Measurements from ENCODE around the gene C11orf91. TPM values are rescaled to one million over a fixed set of nuclear protein-coding genes. Genes with fewer than 3 reads are reported as not detected.

Gene C11orf91
- total and polyA plus RNA-seq, 2 of the 8 experiments (the other 6 are each of a cell fraction or from before 2014, with no cell fraction given), result not detected

- no peak for DNase-seq (ENCODE audit: low read depth in 1 of 2, low spot score in 2 of 2)
Measured at GRCh38 chr11:33731723-33732531, 31.3 kb upstream of the C11orf91 start.

More at GRCh38 chr11:33731723-33732531, 31.3 kb upstream of the C11orf91 start:
- no peak overlapping the region for H3K23ac ChIP-seq (ENCODE audit: insufficient read length)
- H2BK12ac ChIP-seq (ENCODE audit: low read depth, low read length), result no peak overlapping the region
- H4K91ac ChIP-seq (replicated peaks; ENCODE audit: insufficient read length, low read length), result no peak overlapping the region
- H4K20me1 ChIP-seq (replicated peaks in 1 of 2; ENCODE audit: control insufficient read depth in 1 of 2, insufficient read depth in 2 of 2, low read length in 2 of 2), result peaks cover 3 to 12% of the 10 kb centered on the region in 2 experiments
- H2BK120ac ChIP-seq (replicated peaks; ENCODE audit: low read depth, low read length), result no peak overlapping the region
- H4K8ac ChIP-seq (ENCODE audit: extremely low read depth, insufficient read depth, low read length), result no peak overlapping the region
- H3K36me3 ChIP-seq (ENCODE audit: control insufficient read depth in 2 of 4, insufficient read depth in 4 of 4, low read length in 3 of 4), result no peaks in the 10 kb centered on the region; a peak in 1 of 8 replicates
- H3K4me1 ChIP-seq (replicated peaks in 1 of 4; ENCODE audit: control insufficient read depth in 3 of 4, insufficient read depth in 4 of 4, low read length in 3 of 4), result peaks cover 3 to 8% (median 5%) of the 10 kb centered on the region in 4 experiments; a peak in 5 of 7 replicates
- no peak overlapping the region for H2AFZ ChIP-seq (ENCODE audit: low read length)
- H3K56ac ChIP-seq (replicated peaks; ENCODE audit: insufficient read length, low read depth, low read length), result no peak overlapping the region
- no peak overlapping the region for H3K4me3 ChIP-seq (ENCODE audit: extremely low read depth in 1 of 4, insufficient read depth in 2 of 4, low read depth in 3 of 4, low read length in 4 of 4)
- H3K79me2 ChIP-seq (ENCODE audit: control insufficient read depth in 1 of 2, insufficient read depth in 2 of 2, low read length in 2 of 2), result peaks cover 2 to 41% of the 10 kb centered on the region in 2 experiments; a peak in 3 of 4 replicates
- H3K79me1 ChIP-seq (ENCODE audit: low read depth, low read length), result no peaks in the 10 kb centered on the region
- CTCF ChIA-PET (ENCODE audit: partially characterized antibody), result no interaction called here
- H3K4me2 ChIP-seq (ENCODE audit: insufficient read depth in 1 of 2, low read depth in 2 of 2, low read length in 2 of 2), result no peak overlapping the region
- no peak overlapping the region for H2AK5ac ChIP-seq (ENCODE audit: low read depth, low read length)
- FAIRE-seq, result no peak
- H2BK15ac ChIP-seq (ENCODE audit: low read length), result no peak overlapping the region
- no peak overlapping the region for H3K27ac ChIP-seq (ENCODE audit: low read depth, low read length)
- POLR2A ChIA-PET (ENCODE audit: partially characterized antibody), result no interaction called here
- H3K23me2 ChIP-seq (ENCODE audit: low read depth, low read length), result peaks cover 6% of the 10 kb centered on the region
- H2BK20ac ChIP-seq (ENCODE audit: low read length), result no peak overlapping the region
- no peak overlapping the region for H3K14ac ChIP-seq (ENCODE audit: insufficient read length)
- H3K4ac ChIP-seq (replicated peaks; ENCODE audit: insufficient read length, low read depth, low read length), result no peak overlapping the region
- 84% methylated on average over 9 of the region's 9 CpGs; no CpG with 5 or more reads in 1 of the 2 experiments for WGBS, 2 experiments (ENCODE audit: extremely low coverage in 1 of 2, insufficient coverage in 1 of 2, insufficient read length in 1 of 2, insufficient replicate concordance in 2 of 2, low coverage in 1 of 2, low lambda C conversion rate in 2 of 2, missing lambda C conversion rate in 1 of 2)
- no peaks in the 10 kb centered on the region for H3K9me3 ChIP-seq (ENCODE audit: insufficient read depth in 2 of 2, low read depth in 1 of 2, low read length in 1 of 2)
- peaks cover 0 to 6% (median 4%) of the 10 kb centered on the region in 4 experiments; a peak in 3 of 7 replicates for H3K27me3 ChIP-seq (replicated peaks in 1 of 4; ENCODE audit: control insufficient read depth in 3 of 4, extremely low read depth in 1 of 4, insufficient read depth in 3 of 4, low read length in 3 of 4)
- TF ChIP-seq JUND (IDR thresholded peaks at IDR 0.05; ENCODE audit: low read length) (no peak), SP4 (IDR thresholded peaks at IDR 0.05; ENCODE audit: low read length) (no peak), NRF1 (IDR thresholded peaks at IDR 0.05; ENCODE audit: low read depth, low read length) (no peak), GABPA (IDR thresholded peaks at IDR 0.05; ENCODE audit: borderline replicate concordance, insufficient read depth, low read length) (no peak), TAF1 (IDR thresholded peaks at IDR 0.05; ENCODE audit: low read depth, low read length) (no peak), HDAC6 (IDR thresholded peaks at IDR 0.05; ENCODE audit: low read depth, low read length) (no peak), KDM4A (IDR thresholded peaks at IDR 0.05; ENCODE audit: low read depth, low read length, severe bottlenecking) (no peak), RAD21 (IDR thresholded peaks at IDR 0.05 in 1 of 2, conservative IDR thresholded peaks at IDR 0.05 in 1 of 2; ENCODE audit: low read depth in 2 of 2, low read length in 2 of 2) (no peak), HDAC2 (IDR thresholded peaks at IDR 0.05; ENCODE audit: borderline replicate concordance in 1 of 2, low read depth in 2 of 2, low read length in 2 of 2) (no peak), CEBPB (IDR thresholded peaks at IDR 0.05; ENCODE audit: low read depth, low read length) (no peak), BCL11A (IDR thresholded peaks at IDR 0.05; ENCODE audit: low read depth in 2 of 2, low read length in 2 of 2) (no peak), CBX8 (IDR thresholded peaks at IDR 0.05; ENCODE audit: borderline replicate concordance, low read depth, low read length) (no peak)
- no peak overlapping the region for H2BK5ac ChIP-seq (ENCODE audit: low read depth, low read length)
- no peak overlapping the region for H3K18ac ChIP-seq (ENCODE audit: extremely low read depth, low read length)
- H4K5ac ChIP-seq (ENCODE audit: insufficient read length, low read depth, low read length), result no peak overlapping the region
- no peak overlapping the region for H3K9ac ChIP-seq (replicated peaks in 1 of 4; ENCODE audit: extremely low read depth in 1 of 4, low read depth in 3 of 4, low read length in 3 of 4)

Data from H1 (cell line).